Activated T-cell treated with anti-CD3 and anti-CD28 coated beads, Interleukin-2, amount 50 U/mL, for 72 hours (primary cell): ENCODE data around the gene COL5A3. TPM values are rescaled to one million over a fixed set of nuclear protein-coding genes. Genes with fewer than 3 reads are reported as not detected.
"Not testable (repeated sequence)": the region's sequence is repeated elsewhere in the genome, so short reads cannot be mapped to it uniquely, and the experiment has no call there.

Experiments
- ATAC-seq, 2 donors: fragments of 150-1000 bp; cut with Tn5 transposase; replicated peaks in 1 of 2; 2 replicates each; pipeline ENCODE4 v1.10.0; 2021; ENCODE audit warnings: moderate library complexity in 2 of 2, mild to moderate bottlenecking in 1 of 2
- DNase-seq, 2 donors: peaks; one replicate each; pipeline ENCODE4 v3.0.0; 2021 to 2022; ENCODE audit warnings: mixed read lengths in 1 of 2
- H3K27ac Mint-ChIP-seq: one replicate; pipeline ENCODE4 v1.8.0; 2022; ENCODE audit warnings: mild to moderate bottlenecking, moderate library complexity, mixed read lengths
- H3K27me3 Mint-ChIP-seq: one replicate; pipeline ENCODE4 v1.8.0; 2022; ENCODE audit warnings: low read depth, mixed read lengths
- H3K36me3 Mint-ChIP-seq, 2 donors: one replicate each; pipeline ENCODE4 v1.8.0; 2022; ENCODE audit warnings: mixed read lengths in 2 of 2, mild to moderate bottlenecking in 1 of 2; ENCODE audit not compliant: insufficient read depth in 2 of 2
- H3K4me1 Mint-ChIP-seq: one replicate; pipeline ENCODE4 v1.8.0; 2022; ENCODE audit warnings: low read depth, mixed read lengths
- H3K4me3 Mint-ChIP-seq, 2 donors: one replicate each; pipeline ENCODE4 v1.8.0; 2022; ENCODE audit warnings: mild to moderate bottlenecking in 2 of 2, mixed read lengths in 2 of 2, moderate library complexity in 2 of 2
- H3K9me3 Mint-ChIP-seq, 2 donors: one replicate each; pipeline ENCODE4 v1.8.0; 2022; ENCODE audit warnings: mixed read lengths in 2 of 2
- total RNA-seq, 2 donors: library from RNA; stranded (reverse); gene quantifications; one replicate each; pipeline ENCODE4 v1.2.3, GENCODE V29; 2022

The COL5A3 gene
- total RNA-seq, 2 donors from 2014 or later, result 1.1 to 5.0 TPM

- no peak for ATAC-seq
- no peaks in the 10 kb centered on the region for H3K4me1 Mint-ChIP-seq
These were observed 53.3 kb downstream of the COL5A3 start for GRCh38 chr19:9956956-9957355.

GRCh38 chr19:9953802-9954542, 56.3 kb downstream of the COL5A3 start:
- Mint-ChIP-seq H3K27me3 (no peaks in the 10 kb centered on the region), H3K4me3 (no peak overlapping the region), H3K4me1 (no peaks in the 10 kb centered on the region), H3K27ac (no peak overlapping the region), H3K36me3 (no peaks in the 10 kb centered on the region), H3K9me3 (no peaks in the 10 kb centered on the region)
- DNase-seq (no peak), ATAC-seq (no peak)

More at GRCh38 chr19:9956956-9957355, 53.3 kb downstream of the COL5A3 start:
- DNase-seq, result no peak
- H3K27ac Mint-ChIP-seq, result no peak overlapping the region
- H3K4me3 Mint-ChIP-seq, result no peak overlapping the region
- no peaks in the 10 kb centered on the region for H3K36me3 Mint-ChIP-seq
- H3K9me3 Mint-ChIP-seq, result no peaks in the 10 kb centered on the region
- no peaks in the 10 kb centered on the region for H3K27me3 Mint-ChIP-seq

GRCh38 chr19:9952276-9952675, 58.0 kb downstream of the COL5A3 start:
- Mint-ChIP-seq H3K27me3 (no peaks in the 10 kb centered on the region), H3K4me3 (no peak overlapping the region), H3K9me3 (no peaks in the 10 kb centered on the region), H3K4me1 (no peaks in the 10 kb centered on the region), H3K36me3 (no peaks in the 10 kb centered on the region), H3K27ac (no peak overlapping the region)
- DNase-seq (no peak), ATAC-seq (no peak)

- no peaks in the 10 kb centered on the region for H3K36me3 Mint-ChIP-seq
- no peaks in the 10 kb centered on the region for H3K4me1 Mint-ChIP-seq
- peaks cover 6% of the 10 kb centered on the region for H3K27me3 Mint-ChIP-seq
- DNase-seq, result no peak
- no peak overlapping the region for H3K27ac Mint-ChIP-seq
- no peak for ATAC-seq
- no peak overlapping the region for H3K4me3 Mint-ChIP-seq
- H3K9me3 Mint-ChIP-seq, result peaks cover 0 to 1% of the 10 kb centered on the region in 2 donors
These were observed 62.9 kb downstream of the COL5A3 start for GRCh38 chr19:9947441-9947840.

GRCh38 chr19:9946528-9947125, 63.7 kb downstream of the COL5A3 start:
- H3K27ac Mint-ChIP-seq, H3K4me1 Mint-ChIP-seq, ATAC-seq, H3K9me3 Mint-ChIP-seq, H3K4me3 Mint-ChIP-seq, H3K36me3 Mint-ChIP-seq, DNase-seq: not testable (repeated sequence)
- peaks cover 11% of the 10 kb centered on the region for H3K27me3 Mint-ChIP-seq

GRCh38 chr19:9945319-9945966, 64.9 kb downstream of the COL5A3 start:
- no peak for ATAC-seq
- Mint-ChIP-seq H3K27me3 (peaks cover 20% of the 10 kb centered on the region), H3K4me1 (no peaks in the 10 kb centered on the region), H3K27ac (no peak overlapping the region), H3K9me3 (peaks cover 1 to 5% of the 10 kb centered on the region in 2 donors), H3K4me3 (no peak overlapping the region), H3K36me3 (peaks cover 0 to 2% of the 10 kb centered on the region in 2 donors)
- DNase-seq, result no peak

GRCh38 chr19:9943744-9944143, 66.6 kb downstream of the COL5A3 start:
- Mint-ChIP-seq H3K27me3 (peaks cover 31% of the 10 kb centered on the region), H3K4me3 (no peak overlapping the region), H3K4me1 (no peaks in the 10 kb centered on the region), H3K36me3 (peaks cover 0 to 2% of the 10 kb centered on the region in 2 donors), H3K27ac (no peak overlapping the region), H3K9me3 (peaks cover 1 to 5% of the 10 kb centered on the region in 2 donors)
- DNase-seq, result no peak
- ATAC-seq, result no peak

GRCh38 chr19:9941671-9942070, 68.6 kb downstream of the COL5A3 start:
- Mint-ChIP-seq H3K27me3 (peaks cover 46% of the 10 kb centered on the region), H3K9me3 (peaks cover 1 to 5% of the 10 kb centered on the region in 2 donors), H3K36me3 (peaks cover 0 to 2% of the 10 kb centered on the region in 2 donors), H3K4me3 (no peak overlapping the region), H3K4me1 (peaks cover 5% of the 10 kb centered on the region), H3K27ac (no peak overlapping the region)
- ATAC-seq (no peak), DNase-seq (no peak)

GRCh38 chr19:9941231-9941630, 69.1 kb downstream of the COL5A3 start:
- DNase-seq (no peak), ATAC-seq (no peak)
- Mint-ChIP-seq H3K4me1 (peaks cover 5% of the 10 kb centered on the region), H3K9me3 (peaks cover 1 to 5% of the 10 kb centered on the region in 2 donors), H3K36me3 (peaks cover 0 to 2% of the 10 kb centered on the region in 2 donors), H3K27me3 (peaks cover 47% of the 10 kb centered on the region), H3K27ac (no peak overlapping the region), H3K4me3 (no peak overlapping the region)

GRCh38 chr19:9940778-9941177, 69.5 kb downstream of the COL5A3 start:
- DNase-seq (no peak), ATAC-seq (no peak)
- peaks cover 1 to 5% of the 10 kb centered on the region in 2 donors for H3K9me3 Mint-ChIP-seq
- peaks cover 49% of the 10 kb centered on the region for H3K27me3 Mint-ChIP-seq
- no peak overlapping the region for H3K27ac Mint-ChIP-seq
- peaks cover 6% of the 10 kb centered on the region for H3K4me1 Mint-ChIP-seq
- H3K36me3 Mint-ChIP-seq, result peaks cover 0 to 2% of the 10 kb centered on the region in 2 donors
- no peak overlapping the region for H3K4me3 Mint-ChIP-seq

- ATAC-seq (no peak), DNase-seq (no peak)
- peaks cover 2% of the 10 kb centered on the region in 2 donors for H3K36me3 Mint-ChIP-seq
- H3K27ac Mint-ChIP-seq, result no peak overlapping the region
- H3K27me3 Mint-ChIP-seq, result peaks cover 62% of the 10 kb centered on the region
- no peak overlapping the region for H3K4me3 Mint-ChIP-seq
- H3K9me3 Mint-ChIP-seq, result peaks cover 1 to 5% of the 10 kb centered on the region in 2 donors
- H3K4me1 Mint-ChIP-seq, result peaks cover 20% of the 10 kb centered on the region
These were observed 70.9 kb downstream of the COL5A3 start for GRCh38 chr19:9939301-9939913.

GRCh38 chr19:9937001-9937411, 73.3 kb downstream of the COL5A3 start:
- DNase-seq, result no peak
- peaks cover 74% of the 10 kb centered on the region for H3K27me3 Mint-ChIP-seq
- no peak overlapping the region for H3K27ac Mint-ChIP-seq
- peaks cover 0 to 2% of the 10 kb centered on the region in 2 donors for H3K36me3 Mint-ChIP-seq
- H3K9me3 Mint-ChIP-seq, result peaks cover 1% of the 10 kb centered on the region in 2 donors
- peak overlapping the region; percentile 77 to 78 for H3K4me3 Mint-ChIP-seq
- peaks cover 26% of the 10 kb centered on the region for H3K4me1 Mint-ChIP-seq
- no peak for ATAC-seq
